Amniotic stem cell (primary cell): Measurements from ENCODE around the gene CD81.

Source experiments
- DNase-seq: peaks from one replicate; lab custom pipeline; 2025; lab: John Stamatoyannopoulos, UW

Gene CD81

DNA sequence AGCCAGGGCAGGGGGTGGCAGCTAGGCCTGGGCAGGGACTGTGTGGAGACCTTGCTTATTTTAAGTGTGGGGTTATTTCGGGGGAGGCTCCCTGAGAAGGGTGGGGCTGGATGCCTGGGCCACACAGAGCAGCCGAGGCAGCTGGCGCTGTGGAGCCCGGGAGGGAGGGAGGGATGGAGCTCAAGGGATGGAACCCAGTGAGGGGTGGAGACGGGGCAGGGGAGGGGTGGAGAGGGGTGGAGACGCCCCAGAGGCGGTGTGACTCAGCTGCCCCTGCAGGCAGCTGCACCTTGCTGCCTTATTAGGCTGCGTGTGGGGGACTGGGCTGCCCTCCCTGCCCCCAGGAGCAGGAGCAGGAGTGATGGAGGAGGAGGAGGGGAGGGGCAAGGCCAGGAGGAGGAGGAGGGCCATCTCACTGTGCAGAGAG lies 13.6 kb downstream of the CD81 start:
- no peak for DNase-seq

DNA sequence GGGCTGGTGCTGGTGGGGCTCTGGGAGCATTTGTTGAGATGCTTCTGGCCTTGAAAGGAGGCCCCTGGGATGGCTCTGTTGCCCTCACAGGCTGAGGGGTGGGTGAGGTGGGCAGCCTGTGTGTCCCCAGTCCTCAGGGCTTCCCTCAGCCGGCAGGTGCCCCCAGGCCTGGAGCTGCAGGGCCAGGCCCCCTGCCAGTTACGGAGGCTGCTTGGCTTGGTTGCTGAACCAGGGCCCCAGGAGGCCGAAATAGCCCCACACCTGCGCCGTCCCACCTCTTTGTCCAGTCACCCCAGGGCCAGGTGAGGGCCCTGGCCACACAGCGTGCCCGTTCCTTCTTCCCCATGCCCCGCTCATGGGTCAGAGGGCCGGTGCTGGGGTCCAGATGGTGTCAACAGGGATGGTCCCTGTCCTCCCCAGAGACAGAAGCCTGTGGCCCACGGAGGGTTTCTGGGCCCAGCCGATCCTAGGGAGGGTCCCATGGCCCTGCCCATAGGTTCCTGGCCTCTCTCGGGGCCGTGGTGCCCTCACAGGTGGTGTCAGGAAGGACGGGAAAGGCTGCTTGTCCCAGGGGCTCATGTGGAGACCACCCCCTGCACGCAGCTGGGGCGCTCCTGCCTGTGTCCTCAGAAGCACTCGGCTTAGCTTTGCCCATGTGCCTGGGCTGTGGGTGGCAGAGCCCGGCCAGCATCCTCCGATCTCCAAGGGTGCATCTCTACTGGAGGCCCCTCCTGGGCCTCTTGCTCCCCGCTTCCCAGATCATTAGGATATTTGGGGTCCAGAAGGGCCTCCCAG lies 14.3 kb downstream of the CD81 start:
- DNase-seq: no peak

DNA sequence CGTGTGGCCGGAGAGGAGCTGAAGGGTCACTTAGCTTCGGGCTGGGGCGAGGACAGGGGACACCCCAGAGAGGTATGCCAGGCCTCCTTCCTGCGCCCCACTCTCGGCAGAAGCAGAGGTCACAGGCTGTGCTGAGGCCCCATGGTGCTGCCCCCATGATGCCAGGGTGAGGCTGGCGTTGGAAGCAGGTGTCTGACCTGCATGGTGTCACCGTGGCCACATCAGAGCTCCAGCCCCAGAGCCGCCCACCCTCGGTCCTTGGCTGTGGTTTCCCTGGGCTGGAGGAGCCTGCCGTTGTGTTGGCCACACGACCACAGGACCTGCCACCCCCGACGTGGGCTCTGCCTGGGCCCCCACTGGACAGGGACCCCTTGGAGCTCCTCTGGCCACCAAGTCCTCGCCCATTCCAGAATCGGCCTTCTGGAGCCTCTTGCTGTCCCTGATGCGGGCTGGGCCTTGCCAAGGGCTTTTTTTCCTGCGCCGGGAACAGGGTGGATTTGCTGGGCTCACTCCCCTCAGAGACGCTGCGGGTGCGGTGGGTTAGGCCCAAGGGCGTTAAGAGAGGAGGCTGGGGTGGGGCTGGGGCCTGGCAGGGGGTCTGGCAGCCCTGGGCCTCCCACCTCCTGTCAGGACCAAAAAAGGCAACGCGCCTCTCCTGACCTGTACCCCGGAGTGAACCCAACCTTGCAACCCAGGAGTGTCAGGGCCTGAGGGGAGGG lies 15.3 kb downstream of the CD81 start:
- no peak for DNase-seq

DNA sequence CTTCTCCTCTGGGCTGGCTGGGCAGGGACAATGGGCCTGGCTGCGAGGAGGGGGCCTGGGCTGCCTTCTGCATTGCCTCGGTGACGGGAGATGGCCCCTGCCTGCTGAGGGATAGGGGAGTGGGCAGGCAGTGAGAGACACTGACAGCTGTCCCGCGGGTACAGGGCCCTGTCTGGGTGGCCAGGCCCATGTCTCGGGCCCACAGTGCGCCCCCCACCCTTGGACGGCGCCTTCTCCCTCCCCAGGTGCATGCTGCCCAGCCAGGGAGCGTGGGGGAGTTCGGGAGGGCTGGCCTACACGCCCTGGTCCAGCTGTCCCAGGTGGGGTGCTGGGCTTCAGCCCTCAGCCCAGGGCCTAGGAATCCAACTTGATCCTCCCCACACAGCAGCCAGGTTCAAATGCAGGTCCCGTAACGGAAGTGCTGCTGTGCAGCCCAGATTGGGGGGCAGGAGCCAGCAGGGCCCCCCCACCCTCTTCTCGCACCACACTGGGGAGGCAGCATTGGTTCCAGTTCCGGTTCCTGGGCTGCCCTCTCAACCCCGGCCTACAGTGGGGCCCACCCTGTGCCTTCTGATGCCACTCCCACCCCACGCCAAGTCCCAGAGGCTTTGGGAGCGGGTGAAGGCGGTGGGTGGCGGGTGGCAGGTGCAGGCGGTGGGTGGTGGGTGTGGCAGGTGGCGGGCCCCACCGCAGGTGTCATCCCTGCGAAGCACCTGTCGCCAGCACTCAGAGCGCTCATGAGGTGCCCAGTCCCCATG lies 16.2 kb downstream of the CD81 start:
- DNase-seq: no peak

DNA sequence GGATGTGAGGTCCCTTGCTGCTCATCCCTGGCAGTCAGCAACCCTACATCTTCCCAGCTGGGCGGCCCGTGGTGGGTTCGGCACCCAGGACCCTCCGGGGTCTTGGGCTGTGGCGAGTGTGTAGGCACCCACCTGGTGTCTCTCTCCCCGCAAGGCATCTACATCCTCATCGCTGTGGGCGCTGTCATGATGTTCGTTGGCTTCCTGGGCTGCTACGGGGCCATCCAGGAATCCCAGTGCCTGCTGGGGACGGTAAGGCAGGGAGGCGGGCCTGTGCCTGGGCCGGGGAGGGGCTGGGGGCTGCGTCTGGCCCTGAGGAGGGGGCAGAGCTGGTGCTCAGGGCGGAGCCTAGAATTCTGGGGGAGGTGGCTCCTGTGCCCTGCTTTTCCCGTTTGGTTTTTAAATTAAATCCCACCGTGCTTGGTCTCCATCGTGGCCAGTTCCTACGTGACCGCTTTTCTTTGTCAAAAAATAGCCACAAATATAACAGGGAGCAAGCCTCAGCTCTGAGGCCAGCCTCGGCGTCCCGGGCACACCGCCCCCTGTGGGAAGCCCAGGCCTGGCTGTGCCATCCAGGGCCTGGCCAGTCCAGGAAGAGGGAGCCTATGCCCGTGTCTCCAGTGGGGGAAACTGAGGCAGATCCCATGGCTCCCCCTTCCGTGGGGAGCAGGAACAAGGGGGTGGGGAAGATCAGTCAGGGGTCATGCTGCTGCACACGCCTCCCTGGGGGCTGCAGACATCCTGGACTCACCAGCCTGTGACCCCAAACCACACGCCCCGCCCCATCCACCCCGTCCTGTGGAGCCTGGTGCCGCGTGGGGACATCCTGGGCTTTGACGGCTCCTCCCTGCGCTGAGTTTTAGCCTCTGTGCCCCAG lies 17.1 kb downstream of the CD81 start:
- DNase-seq: no peak

DNA sequence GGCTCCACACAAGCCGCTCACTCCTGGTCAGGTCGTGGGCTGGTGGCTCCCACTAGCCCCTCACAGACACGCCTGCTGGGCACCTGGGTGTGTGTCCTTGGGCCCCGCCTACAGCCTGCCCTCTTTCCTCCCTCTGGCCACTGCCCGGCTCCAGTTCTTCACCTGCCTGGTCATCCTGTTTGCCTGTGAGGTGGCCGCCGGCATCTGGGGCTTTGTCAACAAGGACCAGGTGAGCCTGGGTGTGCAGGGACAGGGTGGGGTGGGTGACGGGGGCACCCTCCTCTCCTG lies 17.7 kb downstream of the CD81 start:
- DNase-seq: no peak

DNA sequence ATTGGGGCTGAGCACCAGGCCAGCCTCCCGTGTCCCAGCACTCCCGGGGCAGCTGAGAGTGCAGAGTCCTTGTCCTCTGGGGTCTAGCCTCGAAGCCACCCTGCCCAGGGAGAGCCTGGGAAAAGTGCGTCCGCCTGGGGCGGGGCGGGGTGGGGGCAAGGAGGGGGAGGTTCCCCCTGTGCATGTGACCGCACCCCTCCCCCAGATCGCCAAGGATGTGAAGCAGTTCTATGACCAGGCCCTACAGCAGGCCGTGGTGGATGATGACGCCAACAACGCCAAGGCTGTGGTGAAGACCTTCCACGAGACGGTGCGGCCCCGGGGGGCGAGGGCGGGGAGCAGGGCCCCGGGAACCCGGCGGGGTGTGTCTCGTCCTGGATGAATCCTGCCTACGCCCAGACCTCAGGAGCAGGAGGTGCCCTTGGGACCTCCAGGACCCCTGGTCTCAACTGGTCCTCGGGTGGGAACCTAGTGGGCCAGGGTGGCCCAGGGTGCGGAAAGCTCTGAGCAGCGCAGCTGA lies 18.2 kb downstream of the CD81 start:
- DNase-seq: no peak

DNA sequence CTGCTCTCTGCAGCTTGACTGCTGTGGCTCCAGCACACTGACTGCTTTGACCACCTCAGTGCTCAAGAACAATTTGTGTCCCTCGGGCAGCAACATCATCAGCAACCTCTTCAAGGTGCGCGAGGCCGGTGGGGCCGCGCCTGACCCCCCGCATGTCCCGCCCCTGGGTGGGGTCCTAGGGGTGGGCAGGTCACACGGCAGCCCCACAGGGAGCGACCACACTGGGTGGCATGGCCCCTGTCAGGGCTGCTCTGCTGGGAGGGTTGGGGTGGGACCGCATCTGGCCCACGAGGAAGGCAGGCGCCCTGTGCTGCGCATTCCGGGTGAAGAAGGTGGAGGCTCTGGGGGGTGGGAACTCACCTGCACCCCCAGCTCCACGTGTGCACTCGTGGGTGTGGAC lies 18.7 kb downstream of the CD81 start:
- no peak for DNase-seq

DNA sequence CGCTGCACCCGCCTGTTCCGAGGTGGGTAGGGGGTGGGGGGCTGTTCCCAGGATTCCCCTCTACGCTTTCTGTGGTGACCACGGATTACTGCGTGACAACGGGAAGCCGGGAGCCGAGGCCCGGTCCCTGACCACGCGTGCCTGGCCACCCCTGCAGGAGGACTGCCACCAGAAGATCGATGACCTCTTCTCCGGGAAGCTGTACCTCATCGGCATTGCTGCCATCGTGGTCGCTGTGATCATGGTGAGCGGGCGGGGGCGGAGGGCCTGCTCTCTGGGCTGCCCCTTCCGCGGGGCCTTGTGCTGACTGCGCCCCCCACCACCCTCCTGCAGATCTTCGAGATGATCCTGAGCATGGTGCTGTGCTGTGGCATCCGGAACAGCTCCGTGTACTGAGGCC lies 19.4 kb downstream of the CD81 start:
- no peak for DNase-seq

DNA sequence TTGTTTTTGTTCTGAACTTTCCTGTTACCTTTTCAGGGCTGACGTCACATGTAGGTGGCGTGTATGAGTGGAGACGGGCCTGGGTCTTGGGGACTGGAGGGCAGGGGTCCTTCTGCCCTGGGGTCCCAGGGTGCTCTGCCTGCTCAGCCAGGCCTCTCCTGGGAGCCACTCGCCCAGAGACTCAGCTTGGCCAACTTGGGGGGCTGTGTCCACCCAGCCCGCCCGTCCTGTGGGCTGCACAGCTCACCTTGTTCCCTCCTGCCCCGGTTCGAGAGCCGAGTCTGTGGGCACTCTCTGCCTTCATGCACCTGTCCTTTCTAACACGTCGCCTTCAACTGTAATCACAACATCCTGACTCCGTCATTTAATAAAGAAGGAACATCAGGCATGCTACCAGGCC lies 19.9 kb downstream of the CD81 start:
- no peak for DNase-seq

DNA sequence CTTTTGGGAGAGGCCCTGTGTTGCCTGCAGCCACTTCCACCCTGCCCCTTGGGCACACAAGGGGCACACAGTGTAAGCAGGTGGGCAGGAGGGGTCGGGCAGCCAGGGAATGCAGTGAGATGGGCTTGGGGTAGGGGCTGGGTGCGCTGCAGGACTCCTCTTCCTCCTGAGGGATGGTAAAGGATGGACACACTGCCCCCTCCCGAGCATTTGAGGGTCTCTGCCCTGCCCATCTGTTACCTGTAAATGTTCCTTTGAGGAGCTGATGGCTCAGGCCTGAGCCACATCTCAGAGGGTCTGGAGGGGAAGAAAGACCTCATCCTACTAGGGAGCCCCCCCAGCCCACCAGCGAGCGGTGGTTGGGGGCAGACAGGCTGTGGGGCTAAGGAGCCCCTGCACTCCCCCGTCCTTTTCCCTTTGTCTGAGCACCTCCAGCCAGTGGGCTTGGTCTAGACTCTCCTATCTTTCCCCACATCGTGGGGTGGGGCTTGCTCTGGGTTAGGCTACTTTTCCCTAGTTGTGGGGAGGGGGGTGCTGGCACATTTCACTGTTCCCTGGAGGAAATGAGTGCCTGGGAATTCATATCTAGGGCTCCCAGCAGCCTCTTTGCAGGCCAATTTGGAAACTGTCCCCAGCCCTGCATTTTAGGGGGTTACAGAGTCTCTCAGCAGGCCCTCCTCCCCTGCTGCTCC lies 21.7 kb downstream of the CD81 start:
- no peak for DNase-seq

DNA sequence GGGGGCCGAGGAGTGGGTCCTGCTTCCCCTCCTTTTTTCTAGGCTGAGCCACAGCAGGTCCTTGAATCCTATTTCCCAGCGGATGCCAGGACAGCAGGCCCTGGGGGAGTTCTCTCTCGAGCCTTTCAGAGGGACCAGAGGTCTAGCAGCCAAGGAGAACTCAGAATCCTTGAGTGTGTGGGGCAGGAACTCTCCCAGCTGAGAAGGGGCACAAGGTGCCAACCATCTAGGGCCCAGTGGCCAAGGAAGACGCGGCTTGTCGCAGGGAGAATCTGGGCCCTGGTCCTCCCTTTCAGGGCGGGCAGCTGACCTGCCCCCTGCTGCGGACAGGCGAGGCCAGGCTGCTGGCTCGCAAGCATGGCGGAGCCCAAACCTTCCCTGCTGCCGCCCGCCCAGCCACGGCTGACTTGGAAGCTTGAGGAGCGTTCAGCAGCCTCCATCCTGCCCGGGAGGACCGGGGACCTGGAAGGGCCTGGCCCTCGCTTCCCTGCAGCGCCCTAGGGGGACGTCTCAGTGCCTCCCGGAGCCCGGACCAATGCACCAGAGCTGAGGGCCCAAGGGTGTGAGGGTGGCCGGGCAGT lies 22.5 kb downstream of the CD81 start:
- no peak for DNase-seq

DNA sequence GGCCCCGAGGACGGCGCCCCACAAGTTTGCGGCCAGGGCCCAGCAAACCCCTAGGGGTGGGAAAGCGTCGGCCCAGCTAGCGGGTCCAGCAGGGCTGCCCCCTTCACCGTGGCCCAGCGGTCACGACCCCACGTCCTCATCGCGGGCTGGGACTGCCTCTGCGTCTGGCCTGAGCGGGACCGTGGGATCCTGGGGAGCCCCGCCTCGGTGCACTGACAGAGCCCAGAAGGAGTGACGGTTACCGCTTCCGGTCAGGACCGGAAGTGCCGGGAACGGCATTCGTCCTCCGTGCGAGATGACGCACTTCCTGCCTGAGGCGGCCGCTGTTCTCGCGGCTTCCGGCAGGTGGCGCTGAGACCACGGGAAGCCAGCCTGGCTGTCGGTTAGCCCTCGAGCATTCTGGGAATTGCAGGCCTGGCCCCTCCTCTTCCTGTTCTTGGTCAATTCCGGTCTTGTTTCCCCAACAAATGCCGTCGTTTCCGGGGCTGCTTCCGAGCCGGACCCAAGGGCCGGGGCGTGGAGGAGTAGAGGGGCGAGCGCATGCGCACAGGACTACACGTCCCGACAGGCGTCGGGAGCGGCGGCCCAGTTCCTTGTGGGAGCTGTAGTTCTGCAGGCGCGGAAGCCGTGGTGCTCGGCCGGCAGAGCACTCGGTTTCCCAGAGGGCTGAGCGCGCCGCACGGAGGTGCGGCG lies 23.1 kb downstream of the CD81 start, which contains the start of gene TSSC4:
TSSC4 (plus strand) TSS at position 682 of the 693 bp plus-strand sequence. CDS start 1,884 bp downstream, outside the sequence.
- peak; percentile 99 for DNase-seq

DNA sequence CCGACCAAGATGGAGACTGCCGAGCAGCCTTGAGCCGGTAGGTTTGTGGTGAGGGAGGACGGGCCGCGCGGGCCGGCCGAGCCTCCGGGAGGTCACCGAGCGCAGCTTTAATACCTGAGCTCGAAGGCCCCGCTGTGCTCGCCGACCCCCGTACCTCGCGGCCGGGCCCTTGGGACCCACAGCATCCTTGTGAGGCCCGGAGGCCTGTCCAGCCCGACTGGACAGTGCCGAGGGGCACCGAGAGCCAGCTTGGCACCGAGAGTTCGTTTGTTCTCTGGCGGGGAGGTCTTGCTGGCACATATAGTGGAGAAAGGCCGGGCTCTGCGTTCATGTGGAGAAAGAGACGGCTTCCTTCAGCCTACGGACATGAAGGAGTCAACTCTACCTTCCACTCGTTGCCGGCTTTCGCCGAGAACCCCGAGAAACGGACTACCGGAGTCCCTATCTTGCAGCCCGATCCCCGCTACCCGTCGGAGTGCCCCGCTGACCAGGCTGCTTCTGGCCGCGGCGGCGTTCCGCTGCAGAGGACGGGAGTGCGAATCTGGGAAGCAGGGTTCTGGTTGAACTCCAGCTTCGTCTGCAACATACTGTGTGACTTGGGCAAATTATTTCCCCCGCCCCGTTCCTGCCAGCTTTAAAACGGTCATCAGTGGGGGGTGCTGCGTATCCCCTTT lies 23.8 kb downstream of the CD81 start:
- DNase-seq: no peak

DNA sequence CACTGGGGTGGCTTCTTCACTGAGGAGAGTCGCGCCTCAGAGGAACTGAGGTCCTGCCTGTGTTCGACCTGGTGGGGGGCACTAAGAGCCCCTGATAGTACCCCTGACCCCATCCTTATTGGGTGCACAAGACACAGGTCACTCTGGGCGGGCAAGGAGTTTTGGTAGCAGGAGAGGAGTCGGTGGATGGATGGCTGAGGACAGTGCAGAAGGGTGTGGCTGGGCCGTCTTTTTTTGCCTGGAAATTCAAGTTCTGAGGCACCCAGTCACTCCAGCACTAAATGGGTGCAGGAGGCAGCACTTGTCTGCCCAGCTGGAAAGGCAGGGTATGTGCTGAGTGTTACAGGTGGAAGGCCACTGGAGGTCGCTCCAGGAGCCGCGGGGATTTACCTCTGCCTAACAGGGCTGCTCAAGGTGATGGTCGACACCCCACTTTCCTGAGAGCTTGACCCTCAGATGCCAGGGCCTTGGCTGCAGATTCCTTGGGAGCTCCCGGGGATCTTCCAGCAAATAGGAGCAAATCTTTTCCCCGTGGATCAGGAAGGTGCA lies 24.4 kb downstream of the CD81 start:
- DNase-seq: no peak

DNA sequence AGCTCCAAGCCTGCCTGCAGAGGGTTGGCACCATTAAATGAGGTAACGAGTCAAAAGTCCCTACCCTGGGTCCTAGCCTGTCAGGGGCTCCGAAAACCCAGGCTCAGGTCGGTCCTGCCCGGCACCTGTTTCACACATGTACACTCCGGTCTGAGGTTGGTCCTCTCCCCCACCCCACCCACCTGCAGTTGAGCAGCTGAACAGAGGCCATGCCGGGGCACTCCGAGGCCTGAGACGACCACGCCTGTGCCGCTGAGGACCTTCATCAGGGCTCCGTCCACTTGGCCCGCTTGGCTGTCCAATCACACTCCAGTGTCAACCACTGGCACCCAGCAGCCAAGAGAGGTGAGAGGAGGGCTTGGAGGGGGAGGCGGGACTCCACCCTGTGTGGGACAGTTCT lies 25.0 kb downstream of the CD81 start:
- no peak for DNase-seq

DNA sequence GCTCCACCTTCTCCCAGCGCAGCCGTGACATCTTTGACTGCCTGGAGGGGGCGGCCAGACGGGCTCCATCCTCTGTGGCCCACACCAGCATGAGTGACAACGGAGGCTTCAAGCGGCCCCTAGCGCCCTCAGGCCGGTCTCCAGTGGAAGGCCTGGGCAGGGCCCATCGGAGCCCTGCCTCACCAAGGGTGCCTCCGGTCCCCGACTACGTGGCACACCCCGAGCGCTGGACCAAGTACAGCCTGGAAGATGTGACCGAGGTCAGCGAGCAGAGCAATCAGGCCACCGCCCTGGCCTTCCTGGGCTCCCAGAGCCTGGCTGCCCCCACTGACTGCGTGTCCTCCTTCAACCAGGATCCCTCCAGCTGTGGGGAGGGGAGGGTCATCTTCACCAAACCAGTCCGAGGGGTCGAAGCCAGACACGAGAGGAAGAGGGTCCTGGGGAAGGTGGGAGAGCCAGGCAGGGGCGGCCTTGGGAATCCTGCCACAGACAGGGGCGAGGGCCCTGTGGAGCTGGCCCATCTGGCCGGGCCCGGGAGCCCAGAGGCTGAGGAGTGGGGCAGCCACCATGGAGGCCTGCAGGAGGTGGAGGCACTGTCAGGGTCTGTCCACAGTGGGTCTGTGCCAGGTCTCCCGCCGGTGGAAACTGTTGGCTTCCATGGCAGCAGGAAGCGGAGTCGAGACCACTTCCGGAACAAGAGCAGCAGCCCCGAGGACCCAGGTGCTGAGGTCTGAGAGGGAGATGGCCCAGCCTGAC lies 26.0 kb downstream of the CD81 start:
- no peak for DNase-seq

DNA sequence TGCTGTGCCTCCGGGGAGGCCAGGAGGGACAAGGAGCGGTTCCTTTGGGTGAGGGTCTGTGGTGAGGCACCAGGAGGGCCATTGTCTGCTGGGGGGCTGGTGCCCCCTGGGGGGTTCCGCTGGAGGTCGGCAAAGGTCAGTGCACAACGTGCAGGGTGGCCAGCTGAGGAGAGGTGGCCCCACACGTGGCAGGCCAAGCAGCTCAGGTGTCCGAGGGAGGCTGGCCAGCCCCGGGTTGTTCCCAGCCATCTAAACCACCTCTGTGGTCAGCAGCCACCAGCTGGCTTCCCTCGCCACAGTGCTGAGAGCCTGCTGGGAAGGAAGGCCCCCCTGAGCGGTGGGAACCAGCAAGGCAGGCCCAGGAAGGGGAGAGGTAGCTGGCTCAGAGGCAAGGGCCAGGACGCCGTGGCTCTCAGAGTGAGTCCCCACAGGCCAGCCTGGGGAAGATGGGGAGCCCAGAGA lies 27.7 kb downstream of the CD81 start:
- no peak for DNase-seq
